AG09309 (cell line): ENCODE data around the gene SETDB2.

Experiments used
- DNase-seq: peaks from one replicate; pipeline ENCODE4 v3.0.0-alpha.2; 2010; ENCODE audit warnings: low read depth
- H3K4me3 ChIP-seq: 2 replicates; pipeline ENCODE4 v1.5.1; 2011; ENCODE audit warnings: mild to moderate bottlenecking, low read depth, low read length, moderate library complexity; ENCODE audit not compliant: control insufficient read depth
- TF ChIP-seq, protein P1 (sequence below): IDR thresholded peaks from 2 replicates; pipeline ENCODE4 v1.5.1; 2011; ENCODE audit warnings: mild to moderate bottlenecking, low read depth, low read length, inconsistent platforms; ENCODE audit not compliant: insufficient read depth, control insufficient read depth; ENCODE audit errors: missing control alignments

SETDB2 gene

DNA sequence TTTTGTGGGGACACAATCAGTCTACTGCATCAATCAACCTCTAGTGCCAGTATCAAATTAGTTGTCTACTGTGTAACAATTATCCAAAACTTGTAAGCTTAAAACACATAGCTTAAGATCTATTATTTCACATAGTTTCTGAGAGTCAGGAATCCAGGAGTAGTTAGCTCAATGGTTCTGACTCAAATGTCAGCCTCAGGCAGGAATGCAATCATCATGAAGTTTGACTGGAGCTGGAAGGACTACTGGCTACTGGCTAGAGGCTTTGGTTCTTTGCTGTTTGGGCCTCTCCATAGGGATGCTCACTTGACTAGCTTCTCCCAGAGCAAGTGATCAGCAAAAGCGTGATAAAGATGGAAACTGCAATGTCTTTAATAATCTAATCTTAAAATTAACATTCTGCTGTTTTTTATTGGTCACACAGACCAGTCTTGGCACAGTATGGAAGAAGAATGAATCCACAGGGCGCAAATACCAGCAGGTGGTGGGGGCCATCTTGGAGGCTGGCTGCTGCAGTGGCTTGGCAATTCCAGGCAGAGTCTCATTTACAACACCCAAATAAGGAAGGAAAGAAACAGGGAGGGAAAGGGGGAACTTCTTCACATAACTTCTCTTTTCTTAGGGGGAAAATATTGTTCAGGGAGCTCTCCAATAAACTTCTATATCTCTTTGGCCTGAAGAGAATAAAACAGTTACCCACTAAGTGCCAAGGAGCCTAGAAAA lies 15.9 kb upstream of the SETDB2 start:
- no peak overlapping the region for H3K4me3 ChIP-seq
- DNase-seq = no peak
- TF ChIP-seq, protein P1, sequence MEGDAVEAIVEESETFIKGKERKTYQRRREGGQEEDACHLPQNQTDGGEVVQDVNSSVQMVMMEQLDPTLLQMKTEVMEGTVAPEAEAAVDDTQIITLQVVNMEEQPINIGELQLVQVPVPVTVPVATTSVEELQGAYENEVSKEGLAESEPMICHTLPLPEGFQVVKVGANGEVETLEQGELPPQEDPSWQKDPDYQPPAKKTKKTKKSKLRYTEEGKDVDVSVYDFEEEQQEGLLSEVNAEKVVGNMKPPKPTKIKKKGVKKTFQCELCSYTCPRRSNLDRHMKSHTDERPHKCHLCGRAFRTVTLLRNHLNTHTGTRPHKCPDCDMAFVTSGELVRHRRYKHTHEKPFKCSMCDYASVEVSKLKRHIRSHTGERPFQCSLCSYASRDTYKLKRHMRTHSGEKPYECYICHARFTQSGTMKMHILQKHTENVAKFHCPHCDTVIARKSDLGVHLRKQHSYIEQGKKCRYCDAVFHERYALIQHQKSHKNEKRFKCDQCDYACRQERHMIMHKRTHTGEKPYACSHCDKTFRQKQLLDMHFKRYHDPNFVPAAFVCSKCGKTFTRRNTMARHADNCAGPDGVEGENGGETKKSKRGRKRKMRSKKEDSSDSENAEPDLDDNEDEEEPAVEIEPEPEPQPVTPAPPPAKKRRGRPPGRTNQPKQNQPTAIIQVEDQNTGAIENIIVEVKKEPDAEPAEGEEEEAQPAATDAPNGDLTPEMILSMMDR = no peak

DNA sequence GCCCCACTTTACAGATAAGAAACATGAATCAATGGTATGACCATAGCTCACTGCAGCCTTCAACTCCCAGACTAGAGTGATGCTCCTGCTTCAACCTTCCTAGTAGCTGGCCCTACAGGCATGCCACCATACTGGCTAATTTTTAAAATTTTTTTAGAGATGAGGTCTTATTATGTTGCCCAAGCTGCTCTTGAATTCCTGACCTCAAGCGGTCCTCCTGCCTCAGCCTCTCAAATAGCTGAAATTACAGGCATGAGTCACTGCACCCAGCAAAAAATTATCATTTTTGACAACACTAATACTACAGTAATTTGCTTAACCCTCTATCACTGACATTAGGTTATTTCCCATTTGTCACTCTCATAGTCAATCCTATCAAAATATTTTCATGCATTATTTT lies 15.0 kb upstream of the SETDB2 start:
- H3K4me3 ChIP-seq = no peak overlapping the region
- TF ChIP-seq, protein P1 = no peak
- no peak for DNase-seq

- H3K4me3 ChIP-seq = no peak overlapping the region
- TF ChIP-seq, protein P1 = no peak
- no peak for DNase-seq
Measured at GRCh38 chr13:49435992-49436391, 8.1 kb upstream of the SETDB2 start.

GRCh38 chr13:49436890-49437289 lies 7.2 kb upstream of the SETDB2 start:
- DNase-seq = no peak
- TF ChIP-seq, protein P1 = peak; percentile 21
- no peak overlapping the region for H3K4me3 ChIP-seq

- DNase-seq = no peak
- no peak overlapping the region for H3K4me3 ChIP-seq
- TF ChIP-seq, protein P1 = no peak
Measured at GRCh38 chr13:49437705-49438104, 6.4 kb upstream of the SETDB2 start.

DNA sequence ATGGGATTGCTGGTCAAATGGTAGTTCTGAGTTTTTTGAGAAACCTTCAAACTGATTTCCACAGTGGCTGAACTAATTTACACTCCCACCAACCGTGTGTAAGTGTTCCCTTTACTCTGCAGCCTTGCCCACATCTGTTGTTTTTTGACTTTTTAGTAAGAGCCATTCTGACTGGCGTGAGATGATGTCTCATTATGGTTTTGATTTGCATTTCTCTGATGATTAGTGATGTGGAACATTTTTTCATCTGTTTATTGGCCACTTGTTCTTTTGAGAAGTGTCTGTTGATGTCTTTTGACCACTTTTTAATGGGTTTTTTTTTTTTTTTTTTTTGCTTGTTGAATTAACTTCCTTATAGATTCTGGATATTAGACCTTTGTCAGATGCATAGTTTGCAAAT lies 4.5 kb upstream of the SETDB2 start:
- DNase-seq = no peak
- TF ChIP-seq, protein P1 = no peak

DNA sequence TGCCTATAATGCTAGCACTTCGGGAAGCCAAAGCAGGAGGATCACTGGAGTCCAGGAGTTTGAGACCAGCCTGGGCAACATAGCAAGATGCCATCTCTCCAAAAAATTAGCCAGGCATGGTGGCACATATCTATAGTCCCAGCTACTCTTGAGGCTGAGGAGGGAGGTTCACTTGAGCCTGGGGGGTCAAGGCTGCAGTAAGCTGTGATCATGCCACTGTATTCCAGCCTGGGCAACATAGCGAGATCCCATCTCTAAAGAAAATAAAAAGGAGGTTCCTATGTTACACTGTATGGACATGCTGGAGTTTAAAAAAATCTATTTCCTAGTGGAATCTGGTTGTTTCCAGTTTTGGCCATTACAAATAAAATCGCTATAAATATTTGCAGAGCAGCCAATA lies 2.8 kb upstream of the SETDB2 start:
- no peak for DNase-seq
- H3K4me3 ChIP-seq = no peak overlapping the region
- TF ChIP-seq, protein P1 = no peak

More for the DNA sequence above, 4.5 kb upstream of the SETDB2 start:
- no peak overlapping the region for H3K4me3 ChIP-seq
